Vagina (tissue), 2 donors: ENCODE measurements around the gene GRIN2A. TPM values are rescaled to one million over a fixed set of nuclear protein-coding genes. Genes with fewer than 3 reads are reported as not detected.

ENCODE experiments used
- DNase-seq, 2 donors: peaks; one replicate each; pipeline ENCODE4 v3.0.0-alpha.2; 2017; ENCODE audit errors: extremely low spot score in 2 of 2
- H3K27ac ChIP-seq: fragments of 200-600 bp; sonication (generic); one replicate; pipeline ENCODE4 v1.5.1; 2019
- H3K27me3 ChIP-seq: fragments of 200-600 bp; sonication (generic); one replicate; pipeline ENCODE4 v1.5.1; 2019
- H3K36me3 ChIP-seq, 2 donors: fragments of 200-600 bp; sonication (generic); one replicate each; pipeline ENCODE4 v1.5.1; 2017 to 2019
- H3K4me1 ChIP-seq: fragments of 200-600 bp; sonication (generic); one replicate; pipeline ENCODE4 v1.5.1; 2019
- H3K4me3 ChIP-seq, 2 donors: fragments of 200-600 bp; sonication (generic); 1 replicate in 1 of 2; 2 replicates in 1 of 2; pipeline ENCODE4 v1.5.1; 2016 to 2019
- H3K9me3 ChIP-seq: fragments of 200-600 bp; sonication (generic); one replicate; pipeline ENCODE4 v1.5.1; 2019
- CTCF ChIP-seq, 3 experiments: fragments of 450-650 bp in 2 of 3; fragments of 200-600 bp in 1 of 3; sonication (generic) in 1 of 3; IDR thresholded peaks; one replicate each; pipeline ENCODE4 v1.5.1; 2017 to 2019; ENCODE audit warnings: antibody characterized with exemption in 3 of 3, mild to moderate bottlenecking in 2 of 3, moderate library complexity in 2 of 3
- POLR2A ChIP-seq, 2 donors: fragments of 450-650 bp; IDR thresholded peaks; one replicate each; pipeline ENCODE4 v1.6.1; 2017; ENCODE audit warnings: antibody characterized with exemption in 2 of 2, mild to moderate bottlenecking in 2 of 2, moderate library complexity in 2 of 2
- POLR2AphosphoS5 ChIP-seq, 2 donors: sonication (generic); formaldehyde crosslinking; IDR thresholded peaks; one replicate each; pipeline ENCODE4 v1.9.0; 2017; ENCODE audit warnings: antibody characterized with exemption in 2 of 2, mild to moderate bottlenecking in 2 of 2, low read depth in 1 of 2; ENCODE audit not compliant: insufficient read depth in 1 of 2
- intact Hi-C: fragments of 100-400 bp; cut with DNase I; formaldehyde crosslinking; loops from one replicate; pipeline ENCODE4 v1.15.1; 2023
- total RNA-seq: library from RNA; depleted of rRNA; stranded (reverse); fragments of >200 nt; gene quantifications from one replicate; pipeline ENCODE4 v1.2.3, GENCODE V29; 2016

The GRIN2A gene
- total RNA-seq, 1 donor from 2014 or later = 1.5 TPM

- Histone ChIP-seq H3K4me3 (no peak overlapping the region), H3K27ac (no peak overlapping the region), H3K27me3 (no peaks in the 10 kb centered on the region), H3K9me3 (no peaks in the 10 kb centered on the region), H3K4me1 (no peaks in the 10 kb centered on the region), H3K36me3 (no peaks in the 10 kb centered on the region)
- intact Hi-C loops = no loop called here
- DNase-seq = no peak
- no peak for TF ChIP-seq CTCF (IDR thresholded peaks at IDR 0.05)
- TF ChIP-seq POLR2A (IDR thresholded peaks at IDR 0.05) = no peak
- no peak for TF ChIP-seq POLR2AphosphoS5 (IDR thresholded peaks at IDR 0.05; ENCODE audit: insufficient read depth in 1 of 2, low read depth in 1 of 2)
Measured at GRCh38 chr16:10145542-10146035, 36.6 kb downstream of the GRIN2A start.

- Histone ChIP-seq H3K36me3 (no peaks in the 10 kb centered on the region), H3K9me3 (no peaks in the 10 kb centered on the region), H3K4me3 (no peak overlapping the region), H3K27me3 (no peaks in the 10 kb centered on the region), H3K4me1 (no peaks in the 10 kb centered on the region), H3K27ac (no peak overlapping the region)
- DNase-seq = no peak
- TF ChIP-seq POLR2A (IDR thresholded peaks at IDR 0.05) = no peak
- TF ChIP-seq CTCF (IDR thresholded peaks at IDR 0.05) = no peak
- no peak for TF ChIP-seq POLR2AphosphoS5 (IDR thresholded peaks at IDR 0.05; ENCODE audit: insufficient read depth in 1 of 2, low read depth in 1 of 2)
- intact Hi-C loops = no loop called here
Measured at GRCh38 chr16:10141671-10142070, 40.6 kb downstream of the GRIN2A start.

- intact Hi-C loops = no loop called here
Measured at GRCh38 chr16:10138881-10139280, 43.3 kb downstream of the GRIN2A start.

GRCh38 chr16:10137341-10137740, 44.9 kb downstream of the GRIN2A start:
- H3K4me3 ChIP-seq = no peak overlapping the region
- H3K27me3 ChIP-seq = no peaks in the 10 kb centered on the region
- no peaks in the 10 kb centered on the region for H3K4me1 ChIP-seq
- no peaks in the 10 kb centered on the region for H3K36me3 ChIP-seq
- H3K27ac ChIP-seq = no peak overlapping the region
- no peaks in the 10 kb centered on the region for H3K9me3 ChIP-seq
- intact Hi-C loops = no loop called here
- TF ChIP-seq POLR2AphosphoS5 (IDR thresholded peaks at IDR 0.05; ENCODE audit: insufficient read depth in 1 of 2, low read depth in 1 of 2) (no peak), POLR2A (IDR thresholded peaks at IDR 0.05) (no peak), CTCF (IDR thresholded peaks at IDR 0.05) (no peak)
- no peak for DNase-seq

More at GRCh38 chr16:10138881-10139280, 43.3 kb downstream of the GRIN2A start:
- Histone ChIP-seq H3K27ac (no peak overlapping the region), H3K27me3 (no peaks in the 10 kb centered on the region), H3K36me3 (no peaks in the 10 kb centered on the region), H3K4me1 (no peaks in the 10 kb centered on the region), H3K9me3 (no peaks in the 10 kb centered on the region), H3K4me3 (no peak overlapping the region)
- TF ChIP-seq POLR2A (IDR thresholded peaks at IDR 0.05) (no peak), CTCF (IDR thresholded peaks at IDR 0.05) (no peak), POLR2AphosphoS5 (IDR thresholded peaks at IDR 0.05; ENCODE audit: insufficient read depth in 1 of 2, low read depth in 1 of 2) (no peak)
- no peak for DNase-seq

GRCh38 chr16:10136916-10137315, 45.3 kb downstream of the GRIN2A start:
- TF ChIP-seq POLR2A (IDR thresholded peaks at IDR 0.05) = no peak
- TF ChIP-seq POLR2AphosphoS5 (IDR thresholded peaks at IDR 0.05; ENCODE audit: insufficient read depth in 1 of 2, low read depth in 1 of 2) = no peak
- TF ChIP-seq CTCF (IDR thresholded peaks at IDR 0.05) = no peak
- DNase-seq = no peak
- Histone ChIP-seq H3K27ac (no peak overlapping the region), H3K4me3 (no peak overlapping the region), H3K27me3 (no peaks in the 10 kb centered on the region), H3K4me1 (no peaks in the 10 kb centered on the region), H3K9me3 (no peaks in the 10 kb centered on the region), H3K36me3 (no peaks in the 10 kb centered on the region)
- intact Hi-C loops = no loop called here
